MCF 10A (cell line): ENCODE results near the gene MACF1. TPM values are rescaled to one million over a fixed set of nuclear protein-coding genes. Genes with fewer than 3 reads are reported as not detected.

ENCODE experiments used
- BruUV-seq: library from RNA; stranded (reverse); fragments of 400-500 nt; replicated peaks from 2 replicates; lab custom pipeline; 2021; lab: Mats Ljungman, UMichigan
- CTCF ChIA-PET: fragments of 300-600 bp; sonication (Branson Sonifier 250); formaldehyde crosslinking; extraction: SDS; loops from one replicate; lab custom pipeline; 2021; ENCODE audit warnings: antibody characterized with exemption, inconsistent platforms; lab: Yijun Ruan, JAX
- POLR2A ChIA-PET: fragments of 300-600, 350-650 bp; sonication (Branson Sonifier 250); formaldehyde crosslinking; extraction: SDS; loops from one replicate; lab custom pipeline; 2020; ENCODE audit warnings: antibody characterized with exemption, inconsistent platforms; lab: Yijun Ruan, JAX
- DNase-seq: peaks from one replicate; pipeline ENCODE4 v3.0.0-alpha.2; 2018; ENCODE audit not compliant: unreplicated experiment
- H3K27ac Mint-ChIP-seq: one replicate; pipeline ENCODE4 v1.8.0; 2022; ENCODE audit warnings: mild to moderate bottlenecking, low read depth, mixed read lengths; ENCODE audit not compliant: unreplicated experiment
- H3K27me3 Mint-ChIP-seq: one replicate; pipeline ENCODE4 v1.8.0; 2022; ENCODE audit warnings: mixed read lengths; ENCODE audit not compliant: insufficient read depth, unreplicated experiment
- H3K36me3 Mint-ChIP-seq: one replicate; pipeline ENCODE4 v1.8.0; 2022; ENCODE audit warnings: mild to moderate bottlenecking, moderate library complexity, mixed read lengths; ENCODE audit not compliant: insufficient read depth, unreplicated experiment
- H3K4me1 Mint-ChIP-seq: one replicate; pipeline ENCODE4 v1.8.0; 2022; ENCODE audit warnings: mixed read lengths; ENCODE audit not compliant: insufficient read depth, unreplicated experiment
- H3K4me3 Mint-ChIP-seq: one replicate; pipeline ENCODE4 v1.8.0; 2022; ENCODE audit warnings: mild to moderate bottlenecking, moderate library complexity, mixed read lengths; ENCODE audit not compliant: unreplicated experiment
- H3K9me3 Mint-ChIP-seq: one replicate; pipeline ENCODE4 v1.8.0; 2022; ENCODE audit warnings: mixed read lengths; ENCODE audit not compliant: unreplicated experiment
- intact Hi-C: fragments of 100-400 bp; cut with micrococcal nuclease; formaldehyde crosslinking; loops from 2 replicates; pipeline ENCODE4 v1.14.1; 2022
- total RNA-seq: library from RNA; stranded (reverse); gene quantifications from 2 replicates; pipeline ENCODE4 v1.2.3, GENCODE V29; 2022
- TF ChIP-seq, protein P1 (sequence below): fragments of 200-600 bp; IDR thresholded peaks from one replicate; pipeline ENCODE4 v1.8.0; 2022; ENCODE audit warnings: antibody characterized with exemption, mild to moderate bottlenecking; ENCODE audit not compliant: unreplicated experiment

MACF1 gene
- total RNA-seq, 1 experiment from 2014 or later: 188 TPM

GRCh38 chr1:39452540-39452939 lies 248.0 kb downstream of the MACF1 start:
- TF ChIP-seq, protein P1, sequence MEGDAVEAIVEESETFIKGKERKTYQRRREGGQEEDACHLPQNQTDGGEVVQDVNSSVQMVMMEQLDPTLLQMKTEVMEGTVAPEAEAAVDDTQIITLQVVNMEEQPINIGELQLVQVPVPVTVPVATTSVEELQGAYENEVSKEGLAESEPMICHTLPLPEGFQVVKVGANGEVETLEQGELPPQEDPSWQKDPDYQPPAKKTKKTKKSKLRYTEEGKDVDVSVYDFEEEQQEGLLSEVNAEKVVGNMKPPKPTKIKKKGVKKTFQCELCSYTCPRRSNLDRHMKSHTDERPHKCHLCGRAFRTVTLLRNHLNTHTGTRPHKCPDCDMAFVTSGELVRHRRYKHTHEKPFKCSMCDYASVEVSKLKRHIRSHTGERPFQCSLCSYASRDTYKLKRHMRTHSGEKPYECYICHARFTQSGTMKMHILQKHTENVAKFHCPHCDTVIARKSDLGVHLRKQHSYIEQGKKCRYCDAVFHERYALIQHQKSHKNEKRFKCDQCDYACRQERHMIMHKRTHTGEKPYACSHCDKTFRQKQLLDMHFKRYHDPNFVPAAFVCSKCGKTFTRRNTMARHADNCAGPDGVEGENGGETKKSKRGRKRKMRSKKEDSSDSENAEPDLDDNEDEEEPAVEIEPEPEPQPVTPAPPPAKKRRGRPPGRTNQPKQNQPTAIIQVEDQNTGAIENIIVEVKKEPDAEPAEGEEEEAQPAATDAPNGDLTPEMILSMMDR: no peak
- intact Hi-C loops: no loop called here
- H3K36me3 Mint-ChIP-seq: peaks cover 96% of the 10 kb centered on the region
- no peak overlapping the region for H3K27ac Mint-ChIP-seq
- H3K27me3 Mint-ChIP-seq: no peaks in the 10 kb centered on the region
- H3K4me3 Mint-ChIP-seq: no peak overlapping the region
- no peaks in the 10 kb centered on the region for H3K4me1 Mint-ChIP-seq
- no peak for DNase-seq
- H3K9me3 Mint-ChIP-seq: no peaks in the 10 kb centered on the region
- no TSS peak for BruUV-seq
- CTCF ChIA-PET: interaction anchor here (0.5 kb wide), 1 partner anchor 162 kb away, joined by 3 read pairs; no protein-coding TSS in a partner anchor
- POLR2A ChIA-PET: no interaction called here

GRCh38 chr1:39453603-39454002 lies 249.1 kb downstream of the MACF1 start:
- ChIA-PET POLR2A (no interaction called here), CTCF (interaction anchor here (0.6 kb wide), 1 partner anchor 358 kb away, joined by 3 read pairs; no protein-coding TSS in a partner anchor)
- peaks cover 96% of the 10 kb centered on the region for H3K36me3 Mint-ChIP-seq
- no peaks in the 10 kb centered on the region for H3K9me3 Mint-ChIP-seq
- no peaks in the 10 kb centered on the region for H3K4me1 Mint-ChIP-seq
- intact Hi-C loops: no loop called here
- peak; percentile 88 for DNase-seq
- H3K27me3 Mint-ChIP-seq: no peaks in the 10 kb centered on the region
- TF ChIP-seq, protein P1: no peak
- H3K4me3 Mint-ChIP-seq: no peak overlapping the region
- BruUV-seq: no TSS peak
- H3K27ac Mint-ChIP-seq: no peak overlapping the region

DNA sequence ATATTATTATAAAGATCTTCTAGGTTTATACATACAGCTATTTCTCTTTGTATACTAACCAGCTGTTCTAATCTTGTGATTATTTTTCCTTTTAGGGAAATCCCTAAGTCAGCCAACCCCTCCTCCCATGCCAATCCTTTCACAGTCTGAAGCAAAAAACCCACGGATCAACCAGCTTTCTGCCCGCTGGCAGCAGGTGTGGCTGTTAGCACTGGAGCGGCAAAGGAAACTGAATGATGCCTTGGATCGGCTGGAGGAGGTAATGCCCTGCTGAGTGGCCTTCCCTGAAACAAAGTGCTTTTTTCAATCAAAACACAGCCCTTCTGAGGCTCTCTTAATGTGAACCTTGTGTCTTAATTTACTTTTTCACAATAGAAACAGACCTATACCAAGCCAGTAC lies 254.5 kb downstream of the MACF1 start:
- intact Hi-C loops: no loop called here
- Mint-ChIP-seq H3K4me1 (no peaks in the 10 kb centered on the region), H3K27me3 (no peaks in the 10 kb centered on the region), H3K4me3 (no peak overlapping the region), H3K36me3 (peaks cover 100% of the 10 kb centered on the region), H3K27ac (no peak overlapping the region), H3K9me3 (no peaks in the 10 kb centered on the region)
- POLR2A ChIA-PET: interaction anchor here (1.0 kb wide), 1 partner anchor 13 kb away, joined by 3 read pairs; no protein-coding TSS in a partner anchor
- DNase-seq: no peak
- TF ChIP-seq, protein P1: no peak
- CTCF ChIA-PET: interaction anchor here (1.2 to 1.6 kb wide), 2 partner anchors 81 to 360 kb away, joined by 4 read pairs; no protein-coding TSS in a partner anchor
- BruUV-seq: no TSS peak

DNA sequence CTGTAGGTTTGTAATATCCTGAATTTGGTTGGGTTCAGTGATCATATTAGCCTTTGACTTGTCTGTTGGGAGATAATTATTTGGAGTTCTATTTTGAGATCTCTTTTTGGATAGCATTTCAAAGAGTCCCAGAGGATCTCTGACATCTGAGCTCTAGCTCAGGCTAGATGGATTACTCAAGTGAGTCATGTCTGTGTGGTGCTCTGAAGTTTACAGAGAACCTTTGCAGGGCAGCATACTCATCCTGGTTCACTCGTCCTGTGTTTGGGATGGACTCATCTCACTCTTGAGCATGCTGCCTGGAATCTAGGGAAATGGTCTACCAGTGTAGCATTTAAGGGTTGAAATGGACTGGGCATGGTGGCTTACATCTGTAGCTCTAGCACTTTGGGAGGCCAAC lies 257.6 kb downstream of the MACF1 start:
- no TSS peak for BruUV-seq
- no peaks in the 10 kb centered on the region for H3K4me1 Mint-ChIP-seq
- CTCF ChIA-PET: interaction anchor here (0.8 kb wide), 1 partner anchor 77 kb away, joined by 3 read pairs; no protein-coding TSS in a partner anchor
- H3K36me3 Mint-ChIP-seq: peaks cover 95% of the 10 kb centered on the region
- DNase-seq: no peak
- H3K27ac Mint-ChIP-seq: no peak overlapping the region
- intact Hi-C loops: no loop called here
- TF ChIP-seq, protein P1: no peak
- no peaks in the 10 kb centered on the region for H3K9me3 Mint-ChIP-seq
- POLR2A ChIA-PET: no interaction called here
- H3K4me3 Mint-ChIP-seq: no peak overlapping the region
- no peaks in the 10 kb centered on the region for H3K27me3 Mint-ChIP-seq
